Activated T-cell treated with anti-CD3 and anti-CD28 coated beads, Interleukin-2, amount 50 U/mL, for 1 hour (primary cell): Measurements from ENCODE around the gene SCG5.

Source experiments
- DNase-seq: peaks from one replicate; pipeline ENCODE4 v3.0.0-alpha.2; 2020

The SCG5 gene

DNA sequence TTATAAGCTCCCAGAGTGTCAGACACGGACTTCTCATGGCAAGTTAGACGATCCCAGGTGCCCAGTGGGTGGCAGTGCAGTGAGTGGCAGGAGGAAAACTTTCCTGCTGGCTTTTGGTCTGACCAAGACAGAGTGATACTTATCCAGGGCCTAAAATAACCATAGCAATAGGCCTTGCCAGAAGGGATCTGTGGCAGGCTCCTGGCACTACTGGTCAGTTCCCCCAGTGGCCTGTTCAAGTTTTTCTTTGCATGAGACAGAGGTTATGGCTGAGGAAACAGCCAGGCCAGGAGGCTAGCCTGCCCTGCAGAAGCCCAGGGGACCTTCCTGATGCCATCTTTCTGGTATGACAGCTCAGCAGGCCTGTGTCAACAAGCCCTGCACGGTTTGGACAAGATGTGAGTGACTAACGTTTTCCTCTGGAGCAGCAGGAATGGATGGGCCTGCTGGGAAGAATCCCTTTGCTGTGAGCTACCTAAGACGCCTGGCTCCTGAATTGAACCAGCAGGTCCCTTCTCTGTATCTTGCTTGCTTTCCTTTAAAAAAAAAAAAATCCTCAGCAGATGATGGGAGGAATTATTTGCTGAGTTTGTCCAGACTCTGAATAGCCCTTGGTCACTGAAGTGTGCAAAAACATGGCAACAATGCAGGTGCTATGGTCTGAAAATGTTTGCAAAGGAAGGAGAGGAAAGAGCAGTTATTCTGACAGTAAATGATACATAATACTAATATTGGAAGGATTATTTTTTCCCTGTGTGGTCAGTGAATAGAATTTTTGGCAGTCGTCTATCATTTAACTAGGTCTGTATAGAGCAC is 18.0 kb downstream of the SCG5 start:
- DNase-seq: no peak

DNA sequence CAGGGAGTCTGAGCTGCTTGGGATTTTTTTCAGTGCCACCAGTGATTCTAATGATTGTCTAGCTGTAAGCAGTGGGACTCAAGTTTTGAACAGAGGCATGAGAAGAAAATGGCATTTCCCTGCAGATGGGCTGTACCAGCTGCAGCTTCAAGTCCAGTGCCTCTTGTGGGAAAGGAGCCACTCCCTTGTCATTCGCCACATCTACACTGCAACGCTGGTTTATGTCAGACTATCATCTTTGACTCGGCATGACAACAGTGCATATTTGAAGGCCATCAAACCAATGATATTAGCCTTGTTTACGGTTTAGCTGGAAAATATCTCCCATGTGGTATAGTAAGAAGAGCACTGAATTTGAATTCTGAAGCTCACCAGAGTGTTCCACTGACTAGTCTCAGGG is 22.2 kb downstream of the SCG5 start:
- no peak for DNase-seq

DNA sequence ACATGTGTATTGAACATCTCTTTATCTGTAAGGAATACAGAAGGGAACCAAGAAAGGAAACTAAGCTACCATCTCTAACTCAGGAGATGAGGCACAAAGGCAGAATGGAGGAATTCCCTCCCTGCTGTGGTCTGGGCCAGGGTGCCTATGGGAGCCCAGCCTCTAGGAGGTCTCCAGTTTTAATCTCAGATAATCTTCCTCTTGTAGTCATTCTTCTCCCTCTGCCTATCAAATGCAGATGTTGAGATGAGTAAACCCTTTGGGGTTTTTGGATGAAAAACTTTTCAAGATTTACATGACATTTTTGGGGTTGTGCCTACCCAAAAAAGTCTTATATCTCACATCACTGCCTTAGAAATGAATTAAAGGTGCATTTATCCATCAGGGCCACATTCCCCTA is 23.3 kb downstream of the SCG5 start:
- no peak for DNase-seq

DNA sequence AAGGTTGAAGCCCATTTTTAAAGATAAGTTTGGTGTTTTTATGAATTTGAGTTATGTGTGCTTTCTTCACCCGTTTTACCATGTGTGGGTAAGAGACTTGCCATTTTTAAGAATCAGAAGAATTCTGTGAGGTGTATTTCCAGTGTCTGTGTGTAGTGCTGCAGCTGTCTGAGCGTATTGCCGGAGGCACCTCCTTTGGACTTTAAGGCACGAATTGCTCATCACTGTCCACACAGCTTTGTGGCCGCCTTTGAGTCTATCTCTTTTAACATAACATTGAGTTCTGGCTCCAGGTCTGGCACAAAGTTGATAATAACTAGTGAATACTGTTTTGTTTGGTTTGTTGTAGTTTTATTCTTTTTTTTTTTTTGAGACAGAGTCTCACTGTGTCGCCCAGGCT is 25.8 kb downstream of the SCG5 start:
- no peak for DNase-seq

DNA sequence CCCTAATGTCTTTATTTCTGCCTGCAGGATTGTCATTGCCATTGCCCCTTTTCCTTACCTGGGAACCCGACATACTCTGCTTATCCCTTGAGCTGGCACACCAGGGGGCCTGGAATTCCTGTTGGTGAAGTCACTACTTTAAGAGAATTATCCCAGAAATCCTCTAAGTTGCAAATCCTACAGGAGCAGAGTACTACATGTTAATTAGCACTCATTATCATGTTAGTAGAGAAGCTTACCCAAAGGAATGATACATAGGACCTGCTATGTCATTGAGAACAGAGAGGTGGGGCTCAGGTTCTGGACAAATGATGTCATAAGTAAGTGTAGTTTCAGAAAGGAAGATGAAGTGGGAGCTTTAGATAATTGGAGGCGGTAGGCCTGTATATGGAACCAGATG is 27.4 kb downstream of the SCG5 start:
- no peak for DNase-seq

- DNase-seq: no peak
Observed at GRCh38 chr15:32669896-32670611, 28.5 kb downstream of the SCG5 start.

GRCh38 chr15:32670623-32671022 is 29.1 kb downstream of the SCG5 start:
- no peak for DNase-seq

GRCh38 chr15:32671339-32672325 is 30.1 kb downstream of the SCG5 start:
- DNase-seq: no peak

DNA sequence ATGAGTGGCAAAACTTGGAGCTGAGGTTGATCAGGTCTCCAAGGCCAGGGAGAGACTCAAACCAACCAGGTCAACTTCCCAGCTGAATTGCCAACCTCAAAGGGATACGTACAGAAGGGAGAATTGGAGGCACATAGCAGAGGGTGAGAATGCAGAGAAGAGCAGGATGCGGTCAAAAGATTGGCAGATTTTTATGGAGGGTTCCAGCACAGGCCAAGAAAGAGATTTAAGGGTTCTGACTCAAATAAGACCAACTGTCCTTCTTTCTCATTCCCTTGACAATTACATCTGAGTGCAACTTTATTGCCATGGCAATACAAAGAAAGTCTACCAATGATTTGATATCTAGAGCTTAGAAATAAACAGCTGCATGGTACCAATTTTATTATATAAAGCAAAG is 33.2 kb downstream of the SCG5 start:
- no peak for DNase-seq

- no peak for DNase-seq
Observed at GRCh38 chr15:32675466-32675865, 34.0 kb downstream of the SCG5 start.

DNA sequence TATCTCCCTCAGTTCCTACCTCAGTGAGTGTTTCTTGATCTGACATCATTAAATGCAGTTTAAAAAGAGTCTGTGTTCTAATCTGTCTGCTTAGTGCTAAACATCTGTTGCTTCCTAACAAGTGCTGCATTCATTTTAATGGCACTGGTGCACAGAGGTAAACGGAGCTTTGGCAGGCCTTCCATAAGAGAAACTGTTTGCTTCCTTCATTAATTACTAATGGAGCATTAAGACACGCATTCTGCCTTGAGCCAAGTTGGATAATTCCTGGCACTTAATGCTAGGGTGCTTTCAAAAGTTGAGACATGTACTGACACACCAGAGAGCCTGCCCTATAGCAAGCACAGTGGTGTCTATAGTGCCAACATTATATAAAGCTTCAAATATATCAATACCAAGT is 34.7 kb downstream of the SCG5 start:
- no peak for DNase-seq

DNA sequence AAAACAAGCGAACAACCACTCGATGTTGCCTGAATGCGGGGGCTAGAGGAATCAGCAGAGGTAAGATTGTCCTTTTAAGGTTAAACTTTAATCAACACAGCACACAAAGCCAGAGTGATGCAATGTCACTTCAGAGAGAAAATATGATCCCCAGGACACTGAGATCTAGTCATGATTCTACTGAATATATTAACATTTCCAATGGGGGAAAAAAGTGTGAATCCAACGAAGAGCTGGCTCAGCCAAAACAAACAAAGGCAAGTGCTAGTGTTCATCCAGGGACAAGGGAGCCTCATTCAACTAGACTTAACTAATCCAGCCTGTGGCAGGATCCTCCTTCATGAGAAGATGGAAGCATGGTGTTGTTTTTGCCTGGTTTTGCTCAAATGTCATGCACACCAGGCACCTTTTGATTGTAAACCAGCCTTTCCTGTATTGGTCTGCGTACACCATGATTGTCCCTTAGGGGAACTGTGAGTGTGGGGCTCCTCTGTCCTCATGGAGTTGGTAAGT is 35.8 kb downstream of the SCG5 start:
- no peak for DNase-seq

DNA sequence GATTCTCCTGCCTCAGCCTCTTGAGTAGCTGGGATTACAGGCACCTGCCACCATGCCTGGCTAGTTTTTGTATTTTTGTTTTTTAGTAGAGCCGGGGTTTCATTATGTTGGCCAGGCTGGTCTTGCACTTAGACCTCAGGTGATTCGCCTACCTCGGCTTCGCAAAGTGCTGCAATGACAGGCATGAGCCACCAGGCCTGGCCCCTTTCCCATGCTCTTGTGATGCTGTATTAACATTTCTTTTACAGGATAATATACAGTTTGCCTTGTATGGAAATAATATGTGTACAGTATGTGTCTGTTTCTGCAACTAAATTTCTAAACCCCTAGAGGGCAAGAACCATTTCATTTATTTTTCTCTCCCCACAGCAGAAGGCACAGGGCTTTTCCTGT is 37.8 kb downstream of the SCG5 start:
- no peak for DNase-seq

DNA sequence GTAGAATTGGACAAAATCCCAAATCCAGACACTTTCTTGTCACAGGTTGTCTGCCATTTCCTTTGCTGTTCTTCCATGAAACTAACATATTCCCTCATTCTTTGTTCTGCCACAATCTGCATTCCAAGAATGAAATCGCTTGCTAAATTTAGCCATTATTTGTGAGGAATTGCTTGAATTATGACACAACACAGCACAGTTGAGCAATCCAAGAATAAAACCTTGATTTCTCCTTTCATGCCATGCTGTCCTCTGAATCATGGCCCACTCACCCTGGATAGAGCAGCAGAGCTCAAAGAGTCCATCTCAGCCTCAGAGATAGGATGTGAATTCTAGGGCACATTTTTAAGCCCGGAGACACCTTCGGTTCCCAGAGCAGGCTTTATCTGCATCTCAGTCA is 41.1 kb downstream of the SCG5 start:
- DNase-seq: no peak

DNA sequence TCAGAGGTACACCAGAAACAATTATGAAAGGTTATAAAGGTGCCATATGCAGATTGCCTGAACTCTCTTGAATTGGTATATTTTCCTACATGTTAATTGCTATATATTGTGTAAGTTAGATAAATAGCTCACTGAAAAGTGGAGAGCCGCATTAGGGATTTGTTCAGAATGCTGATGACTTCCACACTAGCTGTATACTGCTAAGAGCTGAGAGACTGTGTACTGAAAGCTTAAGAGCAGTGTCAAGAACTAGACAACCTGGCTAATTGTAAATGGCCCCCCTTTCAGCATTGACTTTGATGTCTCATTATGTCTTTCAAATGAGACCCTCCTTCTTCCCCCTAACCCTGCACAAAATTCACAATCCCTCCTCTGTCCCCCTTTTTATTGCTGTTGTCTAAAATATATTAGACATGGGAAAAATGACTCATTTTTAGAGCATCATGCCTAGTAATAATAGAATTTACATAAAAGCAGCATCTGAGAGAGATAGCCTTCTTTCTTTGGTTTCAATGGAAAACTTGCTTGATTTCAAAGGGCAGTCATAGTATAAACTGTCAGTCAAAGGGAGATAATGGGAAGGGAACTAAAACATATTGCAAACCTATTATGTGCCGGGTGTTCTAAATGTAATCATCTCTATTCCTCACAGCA is 41.6 kb downstream of the SCG5 start:
- DNase-seq: no peak

GRCh38 chr15:32683906-32684584 is 42.5 kb downstream of the SCG5 start:
- DNase-seq: no peak

DNA sequence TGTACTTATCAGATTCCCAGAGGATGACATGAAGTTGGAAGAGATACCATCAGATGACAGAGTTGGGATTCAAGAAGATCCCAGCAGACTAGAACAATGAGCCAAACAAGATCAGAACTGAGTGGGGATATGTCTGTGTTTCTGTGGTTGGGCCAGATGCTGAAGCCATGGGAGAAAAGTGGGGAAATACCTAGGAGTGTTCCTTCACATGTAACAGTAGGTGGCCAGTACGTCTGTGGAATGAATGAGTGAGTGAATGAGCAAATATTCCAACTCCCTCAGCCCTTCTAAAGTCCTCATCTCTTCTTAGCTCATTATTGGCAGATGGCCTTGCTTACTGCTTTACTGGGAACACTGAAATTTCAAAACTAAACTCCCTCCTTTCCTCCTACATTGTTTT is 44.1 kb downstream of the SCG5 start:
- DNase-seq: no peak

DNA sequence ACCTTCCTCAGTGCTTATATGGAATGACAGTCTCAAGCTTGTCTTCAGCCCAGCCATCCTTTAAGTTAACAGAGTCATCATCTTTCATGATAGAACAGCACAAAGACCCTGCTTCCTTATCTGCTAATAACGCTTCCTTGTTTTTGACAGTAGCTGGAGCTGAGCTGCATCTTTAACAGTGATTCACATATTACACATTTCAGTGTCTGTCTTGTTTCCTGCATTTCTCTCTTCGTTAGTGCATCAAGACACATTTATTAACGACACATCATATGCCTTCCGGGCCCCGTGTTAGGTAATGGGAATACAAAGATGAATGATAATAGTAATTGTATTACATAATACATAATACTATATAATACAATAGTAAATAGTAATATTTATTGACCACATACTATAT is 46.0 kb downstream of the SCG5 start:
- no peak for DNase-seq

- DNase-seq: no peak
Observed at GRCh38 chr15:32688151-32688639, 46.7 kb downstream of the SCG5 start.

- no peak for DNase-seq
Observed at GRCh38 chr15:32690941-32691688, 49.6 kb downstream of the SCG5 start.

DNA sequence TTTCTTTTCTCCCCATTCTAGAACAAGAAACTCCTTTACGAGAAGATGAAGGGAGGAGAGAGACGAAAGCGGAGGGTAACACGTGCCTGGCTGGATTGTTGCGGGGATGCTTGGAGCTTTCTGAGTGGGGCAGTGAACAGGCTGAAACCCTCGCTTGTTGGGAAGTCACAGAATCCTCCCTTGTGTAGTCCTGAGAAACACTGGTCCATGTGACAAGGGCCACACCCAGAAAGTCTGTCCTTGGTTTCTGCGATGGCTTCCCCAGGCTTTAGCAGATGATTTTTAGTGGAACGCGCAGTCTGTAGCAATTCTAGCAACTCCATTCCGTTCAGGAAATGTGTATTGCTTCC is 50.2 kb downstream of the SCG5 start:
- no peak for DNase-seq
